Activated CD8-positive, alpha-beta memory T cell treated with anti-CD3 and anti-CD28 coated beads for 36 hours (primary cell): Measurements from ENCODE around the gene SEC31A. TPM values are rescaled to one million over a fixed set of nuclear protein-coding genes. Genes with fewer than 3 reads are reported as not detected.

ENCODE experiments used
- CTCF ChIA-PET: fragments of 350-600 bp; sonication (Branson Sonifier 250); formaldehyde crosslinking; loops from one replicate; lab custom pipeline; 2021; ENCODE audit warnings: antibody characterized with exemption; lab: Charles Lee
- POLR2A ChIA-PET: fragments of 350-600 bp; sonication (Branson Sonifier 250); formaldehyde crosslinking; loops from one replicate; lab custom pipeline; 2021; ENCODE audit warnings: antibody characterized with exemption; lab: Charles Lee
- total RNA-seq, 2 experiments: library from RNA; stranded (reverse); gene quantifications; one replicate each; pipeline ENCODE4 v1.2.3, GENCODE V29; 2021

SEC31A gene
- total RNA-seq, 2 experiments from 2014 or later, result 84.6 to 87.2 TPM

- ChIA-PET CTCF (interaction anchor here (0.5 kb wide), 1 partner anchor 251 kb away, joined by 4 read pairs; no protein-coding TSS in a partner anchor), POLR2A (no interaction called here)
These were observed 108.2 kb downstream of the SEC31A start for GRCh38 chr4:82782626-82783345.

DNA sequence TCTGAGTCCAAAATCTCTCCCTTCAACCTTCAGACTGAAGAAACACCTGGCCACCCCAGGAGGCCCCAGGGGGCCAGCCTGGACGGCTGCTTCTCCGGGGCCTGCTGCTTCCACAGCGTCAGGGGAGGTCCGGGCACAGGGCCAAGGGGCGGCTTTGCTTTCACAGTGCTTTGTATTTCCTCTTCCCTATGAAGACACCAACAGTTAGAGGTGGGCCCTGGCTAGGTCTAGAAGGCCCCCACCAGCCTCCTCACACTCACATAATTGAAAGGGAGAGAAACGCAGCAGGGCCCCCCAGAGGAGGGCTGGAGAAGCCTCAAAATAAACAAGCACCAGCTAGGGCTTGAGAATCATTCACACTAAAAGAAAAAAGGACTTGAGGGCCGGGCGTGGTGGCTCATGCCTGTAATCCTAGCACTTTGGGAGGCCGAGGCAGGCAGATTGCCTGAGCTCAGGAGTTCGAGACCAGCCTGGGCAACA lies 110.2 kb downstream of the SEC31A start:
- ChIA-PET CTCF (no interaction called here), POLR2A (no interaction called here)

- ChIA-PET POLR2A (no interaction called here), CTCF (no interaction called here)
These were observed 110.7 kb downstream of the SEC31A start for GRCh38 chr4:82780170-82780751.

DNA sequence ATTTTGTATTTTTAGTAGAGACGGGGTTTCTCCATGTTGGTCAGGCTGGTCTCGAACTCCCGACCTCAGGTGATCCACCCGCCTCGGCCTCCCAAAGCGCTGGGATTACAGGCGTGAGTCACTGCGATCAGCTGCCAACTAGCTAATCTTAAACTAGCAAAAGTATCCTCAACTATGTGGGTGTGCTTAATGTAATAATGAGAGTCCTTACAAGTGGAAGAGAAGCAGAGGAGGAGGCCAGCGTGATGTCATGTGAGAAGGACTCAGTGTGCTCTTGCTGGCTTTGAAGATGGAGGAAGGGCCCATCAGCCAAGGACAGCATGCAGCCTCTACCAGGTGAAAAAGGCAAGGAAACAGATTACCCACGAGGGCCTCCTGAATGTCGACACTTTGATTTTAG lies 111.9 kb downstream of the SEC31A start:
- CTCF ChIA-PET, result no interaction called here
- POLR2A ChIA-PET, result no interaction called here

DNA sequence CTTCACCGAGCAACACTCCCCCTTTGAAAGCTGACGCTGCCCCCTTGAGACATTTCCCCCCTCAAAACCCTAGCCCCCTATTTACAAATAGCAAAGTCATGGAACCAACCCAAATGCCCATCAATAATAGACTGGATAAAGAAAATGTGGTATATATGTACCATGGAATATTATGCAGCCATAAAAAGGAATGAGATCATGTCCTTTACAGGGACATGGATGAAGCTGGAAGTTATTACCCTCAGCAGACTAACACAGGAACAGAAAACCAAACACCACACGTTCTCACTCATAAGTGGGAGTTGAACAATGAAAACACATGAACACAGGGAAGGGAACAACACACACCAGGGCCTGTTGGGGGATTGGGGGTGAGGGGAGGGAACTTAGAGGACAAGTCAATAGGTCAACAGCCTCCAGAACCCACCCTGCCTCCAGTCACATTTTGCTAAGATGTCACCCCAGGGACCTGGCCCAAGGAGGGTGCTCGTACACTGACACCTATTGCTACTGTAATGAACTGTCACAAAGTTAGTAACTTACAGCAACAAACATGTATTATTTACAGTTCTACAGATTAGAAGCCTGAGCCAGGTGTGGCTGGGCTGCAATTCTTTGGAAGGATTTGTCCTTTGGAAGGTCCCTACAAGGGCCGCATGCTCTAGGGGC lies 113.0 kb downstream of the SEC31A start:
- CTCF ChIA-PET, result no interaction called here

GRCh38 chr4:82776925-82777542 lies 113.9 kb downstream of the SEC31A start:
- CTCF ChIA-PET, result no interaction called here
- POLR2A ChIA-PET, result interaction anchor here (0.5 kb wide), 1 partner anchor 36 kb away, joined by 8 read pairs; no protein-coding TSS in a partner anchor

More for the DNA sequence above, 113.0 kb downstream of the SEC31A start:
- POLR2A ChIA-PET, result interaction anchor here (0.6 kb wide), 1 partner anchor 12 kb away, joined by 4 read pairs; no protein-coding TSS in a partner anchor

DNA sequence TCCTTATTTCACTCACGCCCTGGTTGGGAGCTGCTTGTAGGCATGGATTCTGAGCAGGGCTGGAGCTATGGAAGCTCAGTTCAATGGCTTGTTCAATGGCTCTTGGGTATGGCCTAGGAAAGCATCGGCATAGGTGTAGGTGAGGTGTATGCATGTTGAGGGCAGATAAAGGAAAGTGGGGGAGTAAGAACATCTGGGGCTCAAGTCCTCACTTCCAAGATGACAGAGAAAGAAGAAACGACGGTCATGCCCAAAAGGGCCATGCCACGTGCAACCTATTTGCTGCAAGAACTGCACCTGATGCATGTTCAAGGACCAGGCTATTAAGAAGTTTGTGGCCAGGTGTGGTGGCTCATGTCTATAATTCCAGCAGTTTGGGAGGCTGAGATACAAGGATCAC lies 115.7 kb downstream of the SEC31A start:
- POLR2A ChIA-PET, result no interaction called here
- CTCF ChIA-PET, result interaction anchor here (1.0 kb wide), 1 partner anchor 16 kb away, joined by 4 read pairs; no protein-coding TSS in a partner anchor

GRCh38 chr4:82774711-82775171 lies 116.2 kb downstream of the SEC31A start:
- ChIA-PET POLR2A (no interaction called here), CTCF (no interaction called here)

DNA sequence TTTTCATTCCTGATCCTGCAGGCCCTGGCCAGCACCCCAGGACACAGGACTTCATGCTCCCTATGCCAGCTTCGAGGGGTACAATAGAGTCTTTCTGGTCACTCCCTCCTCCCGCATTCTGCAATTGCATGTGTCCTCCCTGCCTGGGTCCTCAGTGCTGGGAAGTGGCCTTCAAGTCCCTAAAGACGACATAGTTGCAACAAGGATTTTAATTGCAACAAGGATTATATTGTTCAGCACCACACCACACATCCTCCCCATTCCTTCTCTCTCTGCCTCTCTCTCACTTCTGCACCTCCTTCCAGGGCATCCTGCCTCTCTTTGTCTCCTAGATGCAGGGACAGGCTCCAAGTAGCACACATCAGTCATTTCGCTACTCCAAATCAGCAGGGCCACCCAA lies 117.9 kb downstream of the SEC31A start:
- ChIA-PET CTCF (no interaction called here), POLR2A (no interaction called here)

DNA sequence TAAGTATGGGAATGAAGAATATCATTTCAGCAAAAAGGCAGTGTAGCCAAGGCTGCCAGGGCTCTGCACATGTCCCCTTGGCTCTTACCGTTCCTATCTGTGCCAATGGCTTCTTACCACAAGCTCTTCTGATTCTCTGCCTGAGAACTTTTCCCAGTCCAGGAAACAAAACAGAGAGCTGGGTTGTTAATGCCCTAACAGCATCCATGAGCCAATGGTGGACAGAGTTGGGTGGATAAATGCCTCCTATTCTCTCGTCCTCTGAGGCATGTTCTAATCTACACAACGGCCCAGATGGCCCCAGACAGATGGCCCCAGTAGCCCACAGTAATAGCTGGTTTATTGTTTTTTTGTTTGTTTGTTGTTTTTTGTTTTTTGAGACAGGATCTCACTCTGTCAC lies 120.3 kb downstream of the SEC31A start:
- ChIA-PET POLR2A (no interaction called here), CTCF (no interaction called here)

Other genes starting within 250 kb of the SEC31A start
- 1 to 10 TPM; 7.0 to 7.1 TPM for gene SCD5, start 92.4 kb downstream of the SEC31A start, total RNA-seq
- gene THAP9, start 9.6 kb upstream of the SEC31A start, total RNA-seq, result 1 to 10 TPM; 2.2 to 2.4 TPM
- gene LIN54, start 119.7 kb upstream of the SEC31A start, total RNA-seq, result 10 to 100 TPM; 24.1 to 24.7 TPM
- gene COPS4, start 144.0 kb upstream of the SEC31A start, total RNA-seq, result 10 to 100 TPM; 36.6 to 37.2 TPM
- gene PLAC8, start 223.6 kb upstream of the SEC31A start, total RNA-seq, result 10 to 100 TPM; 14.0 to 14.5 TPM